Measurements from ENCODE around the gene LRFN4. TPM values are rescaled to one million over a fixed set of nuclear protein-coding genes. Genes with fewer than 3 reads are reported as not detected.

The LRFN4 gene
- total RNA-seq, 1 experiment from 2014 or later, result 64.1 TPM

DNA sequence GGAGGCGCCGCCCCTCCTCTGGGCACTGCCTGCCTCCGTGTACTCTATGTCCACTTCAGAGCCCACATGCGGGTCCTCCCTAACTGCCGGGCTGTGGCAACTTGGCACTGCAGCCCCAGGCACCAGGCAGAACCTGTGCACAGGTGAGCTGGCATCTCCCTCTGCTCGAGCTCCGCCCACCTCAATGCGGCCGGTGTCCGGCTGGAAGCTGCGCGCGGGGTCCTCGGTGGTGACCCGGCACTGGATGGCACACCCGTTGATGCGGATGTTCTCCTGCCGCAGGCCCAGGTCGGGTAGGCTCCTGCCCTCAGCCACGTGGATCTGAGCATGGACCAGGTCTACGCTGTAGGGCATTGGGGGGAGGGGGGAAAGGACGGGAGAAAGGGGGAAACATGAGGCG is 9.1 kb downstream of the LRFN4 start:
- Histone ChIP-seq H3K27ac (no peak overlapping the region), H3K27me3 (replicated peaks) (no peaks in the 10 kb centered on the region), H3K4me1 (replicated peaks) (no peaks in the 10 kb centered on the region), H3K36me3 (peaks cover 47% of the 10 kb centered on the region), H3K4me3 (no peak overlapping the region), H3K9me3 (replicated peaks) (no peaks in the 10 kb centered on the region)
- no peak for DNase-seq (ENCODE audit: low read depth in 1 of 2, low spot score in 2 of 2)

- Histone ChIP-seq H3K27me3 (replicated peaks) (no peaks in the 10 kb centered on the region), H3K27ac (no peak overlapping the region), H3K4me3 (no peak overlapping the region), H3K36me3 (peaks cover 49% of the 10 kb centered on the region), H3K4me1 (replicated peaks) (no peaks in the 10 kb centered on the region), H3K9me3 (replicated peaks) (no peaks in the 10 kb centered on the region)
- no peak for DNase-seq (ENCODE audit: low read depth in 1 of 2, low spot score in 2 of 2)
These were observed 9.7 kb downstream of the LRFN4 start for GRCh38 chr11:66866511-66866986.

GRCh38 chr11:66867425-66868040 is 10.7 kb downstream of the LRFN4 start:
- no peak for DNase-seq (ENCODE audit: low read depth in 1 of 2, low spot score in 2 of 2)
- no peak overlapping the region for H3K27ac ChIP-seq
- no peak overlapping the region for H3K4me3 ChIP-seq
- H3K27me3 ChIP-seq (replicated peaks), result no peaks in the 10 kb centered on the region
- H3K4me1 ChIP-seq (replicated peaks), result no peaks in the 10 kb centered on the region
- H3K36me3 ChIP-seq, result peaks cover 41% of the 10 kb centered on the region
- no peaks in the 10 kb centered on the region for H3K9me3 ChIP-seq (replicated peaks)

DNA sequence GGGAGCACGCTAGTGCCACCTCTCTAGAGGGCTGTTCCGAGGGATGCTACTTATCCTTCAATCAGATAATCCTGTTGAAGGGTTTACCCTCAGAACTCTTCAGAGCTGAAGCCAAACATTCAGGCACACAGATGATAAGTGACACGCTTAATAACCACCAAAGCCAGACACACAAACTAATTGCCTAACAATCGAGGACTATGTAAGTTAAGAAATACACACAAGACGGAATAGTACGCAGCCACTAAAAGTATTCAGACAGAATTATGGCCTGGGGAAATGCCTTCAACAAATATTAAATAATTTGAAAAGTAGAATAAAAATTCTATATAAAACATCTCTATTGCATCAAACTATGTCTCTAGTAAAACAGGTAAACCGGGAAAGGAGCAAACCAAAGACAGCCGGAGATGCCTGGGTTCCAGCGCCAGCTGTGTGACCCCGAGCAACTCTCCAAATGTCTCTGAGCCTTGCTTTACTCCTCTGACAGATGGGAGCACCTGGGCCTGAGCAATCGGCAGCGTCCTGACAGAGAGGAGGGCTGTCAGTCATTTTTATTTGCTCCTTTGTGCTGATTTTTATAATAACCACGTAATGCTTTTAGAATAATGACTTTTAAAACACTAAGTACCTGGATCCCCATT is 11.3 kb downstream of the LRFN4 start:
- Histone ChIP-seq H3K4me3 (no peak overlapping the region), H3K27ac (no peak overlapping the region), H3K9me3 (replicated peaks) (no peaks in the 10 kb centered on the region), H3K27me3 (replicated peaks) (no peaks in the 10 kb centered on the region), H3K4me1 (replicated peaks) (no peaks in the 10 kb centered on the region), H3K36me3 (peaks cover 35% of the 10 kb centered on the region)
- DNase-seq (ENCODE audit: low read depth in 1 of 2, low spot score in 2 of 2), result no peak

GRCh38 chr11:66868726-66869566 is 12.1 kb downstream of the LRFN4 start:
- H3K27me3 ChIP-seq (replicated peaks), result no peaks in the 10 kb centered on the region
- no peak overlapping the region for H3K27ac ChIP-seq
- no peaks in the 10 kb centered on the region for H3K9me3 ChIP-seq (replicated peaks)
- no peak overlapping the region for H3K4me3 ChIP-seq
- DNase-seq (ENCODE audit: low read depth in 1 of 2, low spot score in 2 of 2), result peak in 1 of 2 experiments; percentile 67
- peaks cover 32% of the 10 kb centered on the region for H3K36me3 ChIP-seq
- no peaks in the 10 kb centered on the region for H3K4me1 ChIP-seq (replicated peaks)

DNA sequence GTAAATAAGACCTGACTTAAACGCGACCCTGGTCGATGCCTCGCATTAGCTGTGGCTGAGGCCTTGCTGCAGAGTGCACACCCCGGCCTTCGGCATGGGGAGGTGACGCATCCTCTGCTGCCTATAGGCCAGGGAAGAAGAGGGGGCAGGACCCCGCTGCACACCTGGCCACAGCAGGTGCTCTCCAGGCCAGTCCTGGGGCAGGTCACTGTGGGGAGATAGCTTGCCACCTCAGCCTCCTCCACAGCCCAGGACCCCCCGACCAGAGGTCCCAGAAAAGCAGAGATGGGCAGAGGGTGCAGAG is 12.7 kb downstream of the LRFN4 start:
- Histone ChIP-seq H3K4me3 (no peak overlapping the region), H3K36me3 (peaks cover 32% of the 10 kb centered on the region), H3K9me3 (replicated peaks) (no peaks in the 10 kb centered on the region), H3K27me3 (replicated peaks) (no peaks in the 10 kb centered on the region), H3K4me1 (replicated peaks) (no peaks in the 10 kb centered on the region), H3K27ac (no peak overlapping the region)
- no peak for DNase-seq (ENCODE audit: low read depth in 1 of 2, low spot score in 2 of 2)

GRCh38 chr11:66870131-66870530 is 13.3 kb downstream of the LRFN4 start:
- no peak overlapping the region for H3K27ac ChIP-seq
- no peaks in the 10 kb centered on the region for H3K4me1 ChIP-seq (replicated peaks)
- DNase-seq (ENCODE audit: low read depth in 1 of 2, low spot score in 2 of 2), result no peak
- H3K9me3 ChIP-seq (replicated peaks), result no peaks in the 10 kb centered on the region
- H3K27me3 ChIP-seq (replicated peaks), result no peaks in the 10 kb centered on the region
- H3K36me3 ChIP-seq, result peaks cover 32% of the 10 kb centered on the region
- no peak overlapping the region for H3K4me3 ChIP-seq

DNA sequence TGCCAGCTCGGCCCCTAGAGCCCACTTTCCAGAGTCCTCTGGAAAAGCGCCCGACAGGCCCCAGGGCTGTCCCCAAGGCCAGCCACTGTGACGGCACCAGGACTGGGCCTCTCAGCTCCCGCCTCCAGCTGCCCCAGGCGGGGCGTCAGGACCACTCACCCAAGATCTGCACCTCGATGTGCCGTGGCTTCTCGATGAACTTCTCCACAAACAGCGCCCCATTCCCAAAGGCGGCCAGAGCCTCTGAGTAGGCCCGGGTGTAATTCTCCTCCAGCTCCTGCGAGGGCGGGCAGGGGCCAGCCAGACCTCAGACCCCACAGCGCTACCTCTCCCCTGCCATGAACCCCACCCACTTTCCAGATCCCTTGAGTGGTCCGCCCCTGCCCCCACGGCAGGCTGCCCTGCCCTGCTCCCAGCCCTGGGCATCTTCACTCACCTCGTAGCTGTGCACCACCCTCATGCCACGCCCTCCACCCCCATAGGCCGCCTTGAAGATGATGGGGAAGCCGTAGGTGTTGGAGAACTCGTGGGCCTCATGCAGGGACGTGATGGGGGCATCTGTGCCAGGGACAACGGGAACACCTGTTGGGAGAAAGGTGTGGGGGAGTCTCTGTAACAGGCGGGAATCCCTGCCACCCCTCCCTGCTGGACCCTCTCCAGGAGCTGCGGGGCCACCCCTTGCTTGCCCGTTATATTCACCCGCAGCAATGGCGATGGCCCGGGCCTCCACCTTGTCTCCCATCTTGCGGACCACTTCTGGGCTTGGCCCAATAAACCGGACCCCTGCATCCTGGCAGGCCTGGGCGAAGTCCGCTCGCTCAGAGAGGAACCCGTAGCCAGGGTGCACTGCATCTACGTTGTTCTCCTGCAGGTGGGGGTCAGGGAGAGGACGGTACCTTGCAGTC is 14.0 kb downstream of the LRFN4 start:
- no peak for DNase-seq (ENCODE audit: low read depth in 1 of 2, low spot score in 2 of 2)
- peaks cover 27% of the 10 kb centered on the region for H3K36me3 ChIP-seq
- H3K9me3 ChIP-seq (replicated peaks), result no peaks in the 10 kb centered on the region
- no peak overlapping the region for H3K27ac ChIP-seq
- H3K4me1 ChIP-seq (replicated peaks), result no peaks in the 10 kb centered on the region
- H3K4me3 ChIP-seq, result no peak overlapping the region
- no peaks in the 10 kb centered on the region for H3K27me3 ChIP-seq (replicated peaks)

- peaks cover 25% of the 10 kb centered on the region for H3K36me3 ChIP-seq
- H3K27me3 ChIP-seq (replicated peaks), result no peaks in the 10 kb centered on the region
- DNase-seq (ENCODE audit: low read depth in 1 of 2, low spot score in 2 of 2), result no peak
- no peak overlapping the region for H3K27ac ChIP-seq
- no peaks in the 10 kb centered on the region for H3K9me3 ChIP-seq (replicated peaks)
- no peaks in the 10 kb centered on the region for H3K4me1 ChIP-seq (replicated peaks)
- H3K4me3 ChIP-seq, result no peak overlapping the region
These were observed 14.6 kb downstream of the LRFN4 start for GRCh38 chr11:66871521-66871901.

- Histone ChIP-seq H3K27ac (no peak overlapping the region), H3K9me3 (replicated peaks) (no peaks in the 10 kb centered on the region), H3K4me1 (replicated peaks) (peaks cover 5% of the 10 kb centered on the region), H3K36me3 (peaks cover 22% of the 10 kb centered on the region), H3K4me3 (no peak overlapping the region), H3K27me3 (replicated peaks) (no peaks in the 10 kb centered on the region)
- no peak for DNase-seq (ENCODE audit: low read depth in 1 of 2, low spot score in 2 of 2)
These were observed 17.4 kb downstream of the LRFN4 start for GRCh38 chr11:66874232-66874631.

DNA sequence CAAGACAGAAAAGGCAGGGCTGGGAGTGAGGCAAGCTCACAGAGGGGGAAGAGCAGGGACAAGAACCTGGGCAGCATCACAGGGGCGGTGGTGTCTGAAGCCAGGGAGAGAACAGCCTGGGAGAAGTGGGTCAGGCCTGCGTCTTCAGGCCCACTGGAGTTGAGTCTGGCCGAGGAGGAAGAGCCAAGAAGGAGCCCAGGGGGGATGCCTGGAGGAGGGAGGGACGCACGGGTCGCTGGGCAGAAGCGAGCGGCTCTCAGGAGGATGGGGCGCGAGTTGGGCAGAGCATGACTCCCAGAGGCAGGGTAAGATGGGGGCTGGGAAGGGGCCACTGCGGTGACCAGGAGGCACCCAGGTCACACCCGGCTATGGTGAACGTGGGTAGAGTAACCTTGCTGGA is 18.5 kb downstream of the LRFN4 start:
- H3K27me3 ChIP-seq (replicated peaks), result no peaks in the 10 kb centered on the region
- peaks cover 13% of the 10 kb centered on the region for H3K36me3 ChIP-seq
- no peaks in the 10 kb centered on the region for H3K9me3 ChIP-seq (replicated peaks)
- H3K27ac ChIP-seq, result no peak overlapping the region
- no peak for DNase-seq (ENCODE audit: low read depth in 1 of 2, low spot score in 2 of 2)
- peaks cover 5% of the 10 kb centered on the region for H3K4me1 ChIP-seq (replicated peaks)
- no peak overlapping the region for H3K4me3 ChIP-seq

DNA sequence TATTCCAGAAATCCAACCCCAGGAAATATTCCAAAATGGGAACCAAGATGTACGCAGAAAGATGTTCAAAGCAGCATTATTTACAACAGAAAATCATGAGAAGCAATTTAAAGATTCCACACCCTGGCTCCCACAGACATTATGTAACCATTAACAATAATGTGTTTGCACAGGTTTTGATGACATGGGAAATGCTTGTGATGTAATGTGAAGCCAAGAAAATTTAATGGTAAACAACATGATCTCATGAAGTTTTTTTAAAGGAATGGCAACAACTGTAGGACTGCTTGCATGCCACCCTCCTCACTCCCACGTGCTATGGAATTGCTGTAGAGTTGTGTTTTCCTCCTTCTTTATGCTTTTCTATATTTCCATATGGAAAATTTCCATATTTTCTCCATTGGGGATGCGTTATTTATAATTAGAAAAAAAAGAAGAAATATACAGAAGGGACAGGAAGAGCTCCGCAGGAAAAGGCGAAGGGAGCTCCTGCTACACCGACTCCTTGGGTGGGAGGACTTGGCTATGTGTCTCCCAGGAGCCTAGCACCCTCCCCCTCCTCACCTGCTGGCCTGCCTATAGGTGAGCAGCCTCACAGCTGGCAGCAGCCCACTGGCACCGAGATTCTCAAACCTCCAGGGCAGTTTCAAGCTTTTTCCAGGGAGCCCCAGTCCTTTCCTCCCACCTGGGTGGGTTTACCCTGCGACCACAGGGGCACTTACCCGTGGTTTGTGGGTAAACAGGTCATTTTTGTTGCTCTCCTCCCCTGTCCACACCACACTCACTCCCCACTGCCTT is 20.9 kb downstream of the LRFN4 start:
- DNase-seq (ENCODE audit: low read depth in 1 of 2, low spot score in 2 of 2), result no peak
- no peaks in the 10 kb centered on the region for H3K9me3 ChIP-seq (replicated peaks)
- H3K4me3 ChIP-seq, result no peak overlapping the region
- H3K36me3 ChIP-seq, result no peaks in the 10 kb centered on the region
- peaks cover 10% of the 10 kb centered on the region for H3K4me1 ChIP-seq (replicated peaks)
- H3K27ac ChIP-seq, result no peak overlapping the region
- no peaks in the 10 kb centered on the region for H3K27me3 ChIP-seq (replicated peaks)

DNA sequence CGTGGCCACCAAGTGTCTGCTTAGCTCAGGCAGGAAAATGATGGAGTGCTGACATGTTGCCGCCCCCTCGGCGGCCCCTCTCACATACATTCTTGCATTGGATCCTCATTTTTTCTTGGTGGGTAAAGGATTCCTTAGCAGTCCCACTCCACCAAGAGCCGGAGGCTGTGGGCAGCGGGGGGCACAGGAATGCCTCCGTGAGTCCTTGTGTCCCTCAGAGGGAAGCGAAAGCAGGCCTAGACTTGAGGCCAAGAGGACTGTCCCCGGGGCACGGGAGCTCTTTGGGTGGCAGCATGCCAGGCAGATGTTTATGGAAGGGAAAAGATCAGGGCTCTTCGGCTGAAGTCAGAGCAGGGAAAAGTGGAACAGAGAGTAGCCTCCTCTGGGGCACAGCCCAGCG is 21.6 kb downstream of the LRFN4 start:
- no peak overlapping the region for H3K4me3 ChIP-seq
- peaks cover 17% of the 10 kb centered on the region for H3K4me1 ChIP-seq (replicated peaks)
- H3K27me3 ChIP-seq (replicated peaks), result no peaks in the 10 kb centered on the region
- no peaks in the 10 kb centered on the region for H3K9me3 ChIP-seq (replicated peaks)
- DNase-seq (ENCODE audit: low read depth in 1 of 2, low spot score in 2 of 2), result peak in 1 of 2 experiments; percentile 35
- H3K27ac ChIP-seq, result no peak overlapping the region
- H3K36me3 ChIP-seq, result no peaks in the 10 kb centered on the region
